ENCODE measurements around the gene KIF3B.
A peak's percentile ranks its signal among the peaks of the same experiment; 100 is the strongest.

Gene KIF3B

DNA sequence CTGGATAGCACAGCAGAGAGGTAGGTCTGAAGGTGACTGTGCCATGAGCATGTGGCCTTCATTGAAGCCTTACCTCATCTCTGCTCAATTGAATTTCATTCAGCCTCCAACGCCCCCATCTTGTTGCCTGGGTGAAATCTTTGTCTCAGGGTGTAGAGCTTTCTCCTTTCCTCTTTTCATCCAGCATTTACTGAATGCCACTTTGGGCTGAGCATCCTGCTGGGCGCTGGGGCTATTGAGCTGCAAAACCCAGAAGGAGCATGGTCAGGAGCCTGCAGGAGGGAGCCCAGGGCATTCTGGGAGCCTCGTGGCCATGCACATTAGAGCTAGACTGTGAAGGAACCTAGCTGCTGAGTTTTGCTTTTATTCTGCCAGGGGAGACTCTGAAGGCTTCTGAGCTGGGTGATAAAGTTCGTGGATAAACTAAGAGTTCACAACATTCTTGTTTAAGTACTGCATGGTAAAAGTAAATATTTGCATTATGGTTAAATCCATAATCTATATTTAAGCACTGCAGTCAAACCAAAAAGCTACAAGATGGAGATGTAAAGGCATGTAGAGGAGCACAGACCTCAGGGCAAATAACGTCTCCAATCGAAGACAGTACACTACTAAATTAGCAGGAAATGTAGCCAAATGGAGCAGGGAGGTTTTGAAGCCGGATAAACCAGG lies 67.5 kb downstream of the KIF3B start:
- no peaks in the 10 kb centered on the region for H3K27me3 ChIP-seq (ENCODE audit: insufficient read depth, low read length)
- H3K4me2 ChIP-seq (ENCODE audit: low read length): peak overlapping the region; percentile 11; the same call in 1 of the 2 replicates
- no peaks in the 10 kb centered on the region for H4K20me1 ChIP-seq (ENCODE audit: insufficient read depth, low read length)
- no peaks in the 10 kb centered on the region for H3K9me2 ChIP-seq (ENCODE audit: low read depth, low read length)
- peak overlapping the region; percentile 65 for H3K27ac ChIP-seq (ENCODE audit: low read depth, low read length, poor library complexity, severe bottlenecking)
- TF ChIP-seq, protein P1, sequence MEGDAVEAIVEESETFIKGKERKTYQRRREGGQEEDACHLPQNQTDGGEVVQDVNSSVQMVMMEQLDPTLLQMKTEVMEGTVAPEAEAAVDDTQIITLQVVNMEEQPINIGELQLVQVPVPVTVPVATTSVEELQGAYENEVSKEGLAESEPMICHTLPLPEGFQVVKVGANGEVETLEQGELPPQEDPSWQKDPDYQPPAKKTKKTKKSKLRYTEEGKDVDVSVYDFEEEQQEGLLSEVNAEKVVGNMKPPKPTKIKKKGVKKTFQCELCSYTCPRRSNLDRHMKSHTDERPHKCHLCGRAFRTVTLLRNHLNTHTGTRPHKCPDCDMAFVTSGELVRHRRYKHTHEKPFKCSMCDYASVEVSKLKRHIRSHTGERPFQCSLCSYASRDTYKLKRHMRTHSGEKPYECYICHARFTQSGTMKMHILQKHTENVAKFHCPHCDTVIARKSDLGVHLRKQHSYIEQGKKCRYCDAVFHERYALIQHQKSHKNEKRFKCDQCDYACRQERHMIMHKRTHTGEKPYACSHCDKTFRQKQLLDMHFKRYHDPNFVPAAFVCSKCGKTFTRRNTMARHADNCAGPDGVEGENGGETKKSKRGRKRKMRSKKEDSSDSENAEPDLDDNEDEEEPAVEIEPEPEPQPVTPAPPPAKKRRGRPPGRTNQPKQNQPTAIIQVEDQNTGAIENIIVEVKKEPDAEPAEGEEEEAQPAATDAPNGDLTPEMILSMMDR (IDR thresholded peaks at IDR 0.05; ENCODE audit: low read length): no peak
- TF ChIP-seq EZH2 (IDR thresholded peaks at IDR 0.05; ENCODE audit: borderline replicate concordance, low read length): no peak
- peaks cover under 1% of the 10 kb centered on the region; the same call in 1 of the 2 replicates for H3F3A ChIP-seq (ENCODE audit: insufficient read depth, low read length)
- H3K4me1 ChIP-seq (ENCODE audit: insufficient read depth, low read length, severe bottlenecking): peaks cover 36% of the 10 kb centered on the region
- H3K79me2 ChIP-seq (ENCODE audit: insufficient read depth, low read length): no peaks in the 10 kb centered on the region
- H2AFZ ChIP-seq (ENCODE audit: low read length): peak overlapping the region; percentile 58
- peak overlapping the region; percentile 12; the same call in 1 of the 2 replicates for H3K9ac ChIP-seq (ENCODE audit: low read length)
- H3K4me3 ChIP-seq (ENCODE audit: low read depth, low read length, poor library complexity, severe bottlenecking): no peak overlapping the region
- H3K36me3 ChIP-seq (ENCODE audit: insufficient read depth, low read length): no peaks in the 10 kb centered on the region
- H3K9me3 ChIP-seq (ENCODE audit: low read length): no peaks in the 10 kb centered on the region

DNA sequence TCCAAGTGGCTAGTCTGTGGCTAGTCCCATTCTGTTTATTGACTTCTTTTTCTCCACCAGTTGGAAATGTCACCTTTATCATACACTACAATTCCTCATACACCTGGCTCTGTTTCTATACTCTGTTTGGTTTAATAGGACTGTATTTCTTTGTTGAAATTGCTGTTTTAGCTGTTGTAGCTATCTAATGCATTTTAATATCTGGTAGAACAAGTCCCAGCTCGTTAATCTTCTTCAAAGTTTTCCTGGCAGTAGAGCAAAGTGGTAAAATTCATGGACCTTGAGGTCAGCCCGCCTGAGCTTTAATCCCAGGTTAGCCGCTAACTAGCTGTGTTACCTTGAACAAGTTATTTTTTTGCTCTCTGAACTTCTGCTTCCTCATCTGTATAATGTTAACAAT lies 70.8 kb downstream of the KIF3B start:
- Histone ChIP-seq H3F3A (ENCODE audit: insufficient read depth, low read length) (peaks cover 3% of the 10 kb centered on the region; the same call in 1 of the 2 replicates), H3K4me2 (ENCODE audit: low read length) (no peak overlapping the region)
- TF ChIP-seq EZH2 (IDR thresholded peaks at IDR 0.05; ENCODE audit: borderline replicate concordance, low read length): no peak
- TF ChIP-seq, protein P1 (IDR thresholded peaks at IDR 0.05; ENCODE audit: low read length): no peak

DNA sequence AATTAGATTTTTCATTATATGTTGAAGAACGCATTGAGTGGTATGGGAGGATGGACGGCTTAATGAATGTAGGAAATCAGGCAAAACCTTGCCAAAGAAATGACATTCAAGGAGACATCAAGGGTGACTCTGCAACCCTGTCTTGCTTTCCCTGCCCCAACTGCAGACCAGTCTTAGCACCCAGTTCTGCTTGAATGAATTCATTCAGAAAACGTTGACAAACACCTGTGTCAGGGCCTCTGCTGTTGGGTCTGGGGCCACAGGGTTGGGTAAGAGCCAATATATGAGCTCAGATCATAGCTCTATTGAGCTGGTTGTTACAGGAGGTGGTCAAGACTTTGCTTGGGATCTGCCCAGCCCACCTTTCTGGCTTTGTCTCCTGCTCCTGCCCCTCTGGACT lies 73.0 kb downstream of the KIF3B start:
- TF ChIP-seq EZH2 (IDR thresholded peaks at IDR 0.05; ENCODE audit: borderline replicate concordance, low read length): no peak
- TF ChIP-seq, protein P1 (IDR thresholded peaks at IDR 0.05; ENCODE audit: low read length): no peak
- Histone ChIP-seq H3K4me2 (ENCODE audit: low read length) (peak overlapping the region; percentile 55), H4K20me1 (ENCODE audit: insufficient read depth, low read length) (no peaks in the 10 kb centered on the region), H3F3A (ENCODE audit: insufficient read depth, low read length) (peaks cover 6% of the 10 kb centered on the region; the same call in 1 of the 2 replicates), H3K9me3 (ENCODE audit: low read length) (no peaks in the 10 kb centered on the region), H3K36me3 (ENCODE audit: insufficient read depth, low read length) (no peaks in the 10 kb centered on the region), H3K4me1 (ENCODE audit: insufficient read depth, low read length, severe bottlenecking) (peaks cover 69% of the 10 kb centered on the region), H3K27me3 (ENCODE audit: insufficient read depth, low read length) (no peaks in the 10 kb centered on the region), H3K27ac (ENCODE audit: low read depth, low read length, poor library complexity, severe bottlenecking) (peak overlapping the region; percentile 99), H3K9me2 (ENCODE audit: low read depth, low read length) (no peaks in the 10 kb centered on the region), H3K79me2 (ENCODE audit: insufficient read depth, low read length) (no peaks in the 10 kb centered on the region), H3K9ac (ENCODE audit: low read length) (peak overlapping the region; percentile 61), H3K4me3 (ENCODE audit: low read depth, low read length, poor library complexity, severe bottlenecking) (peak overlapping the region; percentile 4), H2AFZ (ENCODE audit: low read length) (no peak overlapping the region)

More for the DNA sequence above, 70.8 kb downstream of the KIF3B start:
- Histone ChIP-seq H2AFZ (ENCODE audit: low read length) (no peak overlapping the region), H3K9me3 (ENCODE audit: low read length) (no peaks in the 10 kb centered on the region), H4K20me1 (ENCODE audit: insufficient read depth, low read length) (no peaks in the 10 kb centered on the region), H3K27ac (ENCODE audit: low read depth, low read length, poor library complexity, severe bottlenecking) (peak overlapping the region; percentile 99), H3K4me1 (ENCODE audit: insufficient read depth, low read length, severe bottlenecking) (peaks cover 63% of the 10 kb centered on the region), H3K9ac (ENCODE audit: low read length) (peak overlapping the region; percentile 19; the same call in 1 of the 2 replicates), H3K9me2 (ENCODE audit: low read depth, low read length) (no peaks in the 10 kb centered on the region), H3K79me2 (ENCODE audit: insufficient read depth, low read length) (no peaks in the 10 kb centered on the region), H3K4me3 (ENCODE audit: low read depth, low read length, poor library complexity, severe bottlenecking) (no peak overlapping the region), H3K36me3 (ENCODE audit: insufficient read depth, low read length) (no peaks in the 10 kb centered on the region), H3K27me3 (ENCODE audit: insufficient read depth, low read length) (no peaks in the 10 kb centered on the region)
